Activated naive CD8-positive, alpha-beta T cell treated with anti-CD3 and anti-CD28 coated beads, Interleukin-2, amount 10 ng/mL, durations not matched to agents 7 days and 5 days (primary cell): ENCODE data around the gene FEM1B. TPM values are rescaled to one million over a fixed set of nuclear protein-coding genes. Genes with fewer than 3 reads are reported as not detected.

ENCODE experiments used
- ATAC-seq: fragments of 150-1000 bp; cut with Tn5 transposase; one replicate; pipeline ENCODE4 v1.10.0; 2021; ENCODE audit warnings: low read depth, moderate library complexity
- POLR2A ChIA-PET: fragments of 350-600 bp; sonication (Branson Sonifier 250); formaldehyde crosslinking; loops from one replicate; lab custom pipeline; 2021; ENCODE audit warnings: antibody characterized with exemption; lab: Charles Lee
- DNase-seq: peaks from one replicate; pipeline ENCODE4 v3.0.0; 2021
- H3K27ac Mint-ChIP-seq: one replicate; pipeline ENCODE4 v1.8.0; 2022; ENCODE audit warnings: mild to moderate bottlenecking, mixed read lengths
- H3K27me3 Mint-ChIP-seq: one replicate; pipeline ENCODE4 v1.8.0; 2022; ENCODE audit warnings: mild to moderate bottlenecking, moderate library complexity, mixed read lengths
- H3K36me3 Mint-ChIP-seq: one replicate; pipeline ENCODE4 v1.8.0; 2021; ENCODE audit warnings: mild to moderate bottlenecking, mixed read lengths
- H3K4me1 Mint-ChIP-seq: one replicate; pipeline ENCODE4 v1.8.0; 2021; ENCODE audit warnings: mixed read lengths
- H3K4me3 Mint-ChIP-seq: one replicate; pipeline ENCODE4 v1.8.0; 2022; ENCODE audit warnings: mild to moderate bottlenecking, moderate library complexity, mixed read lengths
- H3K9me3 Mint-ChIP-seq: one replicate; pipeline ENCODE4 v1.8.0; 2021; ENCODE audit warnings: mixed read lengths
- total RNA-seq, 2 experiments: library from RNA; stranded (reverse); gene quantifications; one replicate each; pipeline ENCODE4 v1.2.3, GENCODE V29; 2021

Gene FEM1B
- total RNA-seq, 2 experiments from 2014 or later = 51.9 to 54.0 TPM

GRCh38 chr15:68298882-68299381 is 21.4 kb downstream of the FEM1B start:
- Mint-ChIP-seq H3K27me3 (no peaks in the 10 kb centered on the region), H3K4me1 (peaks cover 16% of the 10 kb centered on the region), H3K36me3 (peaks cover 14% of the 10 kb centered on the region), H3K4me3 (peak overlapping the region; percentile 76), H3K27ac (peak overlapping the region; percentile 87), H3K9me3 (no peaks in the 10 kb centered on the region)
- POLR2A ChIA-PET = interaction anchor here (0.9 to 2.5 kb wide), 2 partner anchors 9 to 21 kb away, joined by 3 to 17 read pairs; partner anchors contain the start of gene FEM1B
- peak; percentile 78 for ATAC-seq
- peak; percentile 27 for DNase-seq

GRCh38 chr15:68299436-68299835 is 21.9 kb downstream of the FEM1B start:
- H3K27ac Mint-ChIP-seq = peak overlapping the region; percentile 87
- peaks cover 18% of the 10 kb centered on the region for H3K4me1 Mint-ChIP-seq
- no peaks in the 10 kb centered on the region for H3K9me3 Mint-ChIP-seq
- H3K4me3 Mint-ChIP-seq = peak overlapping the region; percentile 76
- no peaks in the 10 kb centered on the region for H3K27me3 Mint-ChIP-seq
- DNase-seq (no peak), ATAC-seq (no peak)
- POLR2A ChIA-PET = interaction anchor here (0.9 to 2.5 kb wide), 2 partner anchors 10 to 22 kb away, joined by 3 to 17 read pairs; partner anchors contain the start of gene FEM1B
- peaks cover 14% of the 10 kb centered on the region for H3K36me3 Mint-ChIP-seq

- Mint-ChIP-seq H3K27me3 (no peaks in the 10 kb centered on the region), H3K4me1 (peaks cover 18% of the 10 kb centered on the region), H3K36me3 (peaks cover 11% of the 10 kb centered on the region), H3K9me3 (no peaks in the 10 kb centered on the region), H3K27ac (no peak overlapping the region), H3K4me3 (no peak overlapping the region)
- POLR2A ChIA-PET = interaction anchor here (2.5 kb wide), 1 partner anchor 23 kb away, joined by 17 read pairs; the partner anchor contains the start of gene FEM1B
- ATAC-seq = no peak
- DNase-seq = no peak
These were observed 22.8 kb downstream of the FEM1B start for GRCh38 chr15:68300115-68300940.

- H3K27me3 Mint-ChIP-seq = no peaks in the 10 kb centered on the region
These were observed 23.8 kb downstream of the FEM1B start for GRCh38 chr15:68301301-68301700.

GRCh38 chr15:68302729-68303128 is 25.2 kb downstream of the FEM1B start:
- DNase-seq = no peak

More at GRCh38 chr15:68301301-68301700, 23.8 kb downstream of the FEM1B start:
- POLR2A ChIA-PET = no interaction called here
- Mint-ChIP-seq H3K36me3 (peaks cover 10% of the 10 kb centered on the region), H3K27ac (peak overlapping the region; percentile 34), H3K4me3 (no peak overlapping the region), H3K4me1 (peaks cover 21% of the 10 kb centered on the region), H3K9me3 (no peaks in the 10 kb centered on the region)
- ATAC-seq (no peak), DNase-seq (no peak)

GRCh38 chr15:68303134-68303533 is 25.6 kb downstream of the FEM1B start:
- H3K27me3 Mint-ChIP-seq = peaks cover under 1% of the 10 kb centered on the region
- H3K27ac Mint-ChIP-seq = no peak overlapping the region
- peaks cover 21% of the 10 kb centered on the region for H3K4me1 Mint-ChIP-seq
- peaks cover 2% of the 10 kb centered on the region for H3K36me3 Mint-ChIP-seq
- ATAC-seq (no peak), DNase-seq (no peak)
- no peak overlapping the region for H3K4me3 Mint-ChIP-seq
- H3K9me3 Mint-ChIP-seq = no peaks in the 10 kb centered on the region
- POLR2A ChIA-PET = no interaction called here

More at GRCh38 chr15:68302729-68303128, 25.2 kb downstream of the FEM1B start:
- POLR2A ChIA-PET = interaction anchor here (1.1 kb wide), 1 partner anchor 18 kb away, joined by 3 read pairs; no protein-coding TSS in a partner anchor
- Mint-ChIP-seq H3K4me1 (peaks cover 24% of the 10 kb centered on the region), H3K36me3 (peaks cover 4% of the 10 kb centered on the region), H3K27ac (no peak overlapping the region), H3K9me3 (no peaks in the 10 kb centered on the region), H3K4me3 (no peak overlapping the region), H3K27me3 (no peaks in the 10 kb centered on the region)
- ATAC-seq = no peak

GRCh38 chr15:68303560-68304436 is 26.3 kb downstream of the FEM1B start:
- H3K9me3 Mint-ChIP-seq = no peaks in the 10 kb centered on the region
- H3K4me1 Mint-ChIP-seq = peaks cover 18% of the 10 kb centered on the region
- DNase-seq (no peak), ATAC-seq (no peak)
- H3K27ac Mint-ChIP-seq = no peak overlapping the region
- no peak overlapping the region for H3K4me3 Mint-ChIP-seq
- H3K36me3 Mint-ChIP-seq = peaks cover 2% of the 10 kb centered on the region
- POLR2A ChIA-PET = interaction anchor here (1.6 kb wide), 1 partner anchor 26 kb away, joined by 6 read pairs; the partner anchor contains the start of gene FEM1B
- peaks cover 5% of the 10 kb centered on the region for H3K27me3 Mint-ChIP-seq

GRCh38 chr15:68304589-68305337 is 27.2 kb downstream of the FEM1B start:
- peaks cover 14% of the 10 kb centered on the region for H3K4me1 Mint-ChIP-seq
- POLR2A ChIA-PET = interaction anchor here (0.9 to 1.6 kb wide), 2 partner anchors 27 to 75 kb away, joined by 3 to 6 read pairs; partner anchors contain the start of gene FEM1B
- H3K4me3 Mint-ChIP-seq = no peak overlapping the region
- ATAC-seq (no peak), DNase-seq (peak; percentile 27)
- H3K27me3 Mint-ChIP-seq = peaks cover 5% of the 10 kb centered on the region
- peak overlapping the region; percentile 2 for H3K27ac Mint-ChIP-seq
- H3K36me3 Mint-ChIP-seq = peaks cover 2% of the 10 kb centered on the region
- H3K9me3 Mint-ChIP-seq = no peaks in the 10 kb centered on the region

GRCh38 chr15:68305420-68305871 is 27.9 kb downstream of the FEM1B start:
- H3K36me3 Mint-ChIP-seq = peaks cover under 1% of the 10 kb centered on the region
- H3K27me3 Mint-ChIP-seq = peaks cover 7% of the 10 kb centered on the region
- DNase-seq (no peak), ATAC-seq (no peak)
- POLR2A ChIA-PET = interaction anchor here (0.9 to 1.7 kb wide), 3 partner anchors 10 to 74 kb away, joined by 3 to 5 read pairs (median 4); no protein-coding TSS in a partner anchor
- peaks cover 14% of the 10 kb centered on the region for H3K4me1 Mint-ChIP-seq
- no peaks in the 10 kb centered on the region for H3K9me3 Mint-ChIP-seq
- no peak overlapping the region for H3K4me3 Mint-ChIP-seq
- H3K27ac Mint-ChIP-seq = no peak overlapping the region

GRCh38 chr15:68307131-68307928 is 29.8 kb downstream of the FEM1B start:
- DNase-seq (peak; percentile 25), ATAC-seq (no peak)
- Mint-ChIP-seq H3K27ac (no peak overlapping the region), H3K4me1 (peaks cover 9% of the 10 kb centered on the region), H3K4me3 (no peak overlapping the region), H3K9me3 (no peaks in the 10 kb centered on the region), H3K27me3 (peaks cover 7% of the 10 kb centered on the region), H3K36me3 (no peaks in the 10 kb centered on the region)
- POLR2A ChIA-PET = interaction anchor here (0.6 to 1.7 kb wide), 8 partner anchors 22 to 415 kb away, joined by 3 to 13 read pairs (median 4); partner anchors contain the start of gene FEM1B

- peaks cover 9% of the 10 kb centered on the region for H3K4me1 Mint-ChIP-seq
- H3K27me3 Mint-ChIP-seq = peaks cover 7% of the 10 kb centered on the region
- POLR2A ChIA-PET = no interaction called here
- ATAC-seq (no peak), DNase-seq (no peak)
- no peaks in the 10 kb centered on the region for H3K36me3 Mint-ChIP-seq
- H3K4me3 Mint-ChIP-seq = no peak overlapping the region
- no peak overlapping the region for H3K27ac Mint-ChIP-seq
- H3K9me3 Mint-ChIP-seq = no peaks in the 10 kb centered on the region
These were observed 31.5 kb downstream of the FEM1B start for GRCh38 chr15:68309024-68309423.
